ENCODE measurements around the gene ANKRD12. TPM values are rescaled to one million over a fixed set of nuclear protein-coding genes. Genes with fewer than 3 reads are reported as not detected.

ANKRD12 gene
- polyA plus RNA-seq, 1 donor from 2014 or later, result 32.3 TPM

- H4K20me1 ChIP-seq (ENCODE audit: insufficient read depth), result no peaks in the 10 kb centered on the region
- no peaks in the 10 kb centered on the region for H3K9me3 ChIP-seq (ENCODE audit: low read length)
- peaks cover 64% of the 10 kb centered on the region for H3K79me2 ChIP-seq (replicated peaks; ENCODE audit: insufficient read depth, low read length)
- no peaks in the 10 kb centered on the region for H3F3A ChIP-seq (ENCODE audit: insufficient read depth, low read length, poor library complexity, severe bottlenecking)
- TF ChIP-seq SMC3 (conservative IDR thresholded peaks at IDR 0.05; ENCODE audit: poor library complexity), result no peak
- no peak for TF ChIP-seq MXI1 (conservative IDR thresholded peaks at IDR 0.05; ENCODE audit: poor library complexity, severe bottlenecking)
- no peak for TF ChIP-seq POLR2AphosphoS5 (IDR thresholded peaks at IDR 0.05)
- TF ChIP-seq EP300 (conservative IDR thresholded peaks at IDR 0.05; ENCODE audit: poor library complexity, severe bottlenecking), result no peak
- TF ChIP-seq TAF1 (IDR thresholded peaks at IDR 0.05; ENCODE audit: low read depth), result no peak
- no peak for TF ChIP-seq RAD21 (conservative IDR thresholded peaks at IDR 0.05)
- TF ChIP-seq, protein P1, sequence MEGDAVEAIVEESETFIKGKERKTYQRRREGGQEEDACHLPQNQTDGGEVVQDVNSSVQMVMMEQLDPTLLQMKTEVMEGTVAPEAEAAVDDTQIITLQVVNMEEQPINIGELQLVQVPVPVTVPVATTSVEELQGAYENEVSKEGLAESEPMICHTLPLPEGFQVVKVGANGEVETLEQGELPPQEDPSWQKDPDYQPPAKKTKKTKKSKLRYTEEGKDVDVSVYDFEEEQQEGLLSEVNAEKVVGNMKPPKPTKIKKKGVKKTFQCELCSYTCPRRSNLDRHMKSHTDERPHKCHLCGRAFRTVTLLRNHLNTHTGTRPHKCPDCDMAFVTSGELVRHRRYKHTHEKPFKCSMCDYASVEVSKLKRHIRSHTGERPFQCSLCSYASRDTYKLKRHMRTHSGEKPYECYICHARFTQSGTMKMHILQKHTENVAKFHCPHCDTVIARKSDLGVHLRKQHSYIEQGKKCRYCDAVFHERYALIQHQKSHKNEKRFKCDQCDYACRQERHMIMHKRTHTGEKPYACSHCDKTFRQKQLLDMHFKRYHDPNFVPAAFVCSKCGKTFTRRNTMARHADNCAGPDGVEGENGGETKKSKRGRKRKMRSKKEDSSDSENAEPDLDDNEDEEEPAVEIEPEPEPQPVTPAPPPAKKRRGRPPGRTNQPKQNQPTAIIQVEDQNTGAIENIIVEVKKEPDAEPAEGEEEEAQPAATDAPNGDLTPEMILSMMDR (IDR thresholded peaks at IDR 0.05; ENCODE audit: poor library complexity, severe bottlenecking), result no peak
- no peak for TF ChIP-seq REST (IDR thresholded peaks at IDR 0.05; ENCODE audit: borderline replicate concordance)
- TF ChIP-seq EZH2 (IDR thresholded peaks at IDR 0.05; ENCODE audit: borderline replicate concordance, insufficient read depth, low read length, poor library complexity, severe bottlenecking), result no peak
- H3K9ac ChIP-seq (ENCODE audit: low read length), result no peak overlapping the region
- H3K9me2 ChIP-seq (ENCODE audit: insufficient read depth, low read length), result no peaks in the 10 kb centered on the region
- no peak overlapping the region for H3K4me2 ChIP-seq (ENCODE audit: low read length)
- H3K27me3 ChIP-seq (ENCODE audit: insufficient read depth, low read depth, low read length), result no peaks in the 10 kb centered on the region
- no peak overlapping the region for H2AFZ ChIP-seq (ENCODE audit: low read depth, low read length)
- no peak overlapping the region for H3K4me3 ChIP-seq (ENCODE audit: low read length)
- H3K27ac ChIP-seq (ENCODE audit: low read length), result no peak overlapping the region
- no peaks in the 10 kb centered on the region for H3K36me3 ChIP-seq (ENCODE audit: insufficient read depth, low read length)
Measured at GRCh38 chr18:9156604-9157249, 20.1 kb downstream of the ANKRD12 start.

DNA sequence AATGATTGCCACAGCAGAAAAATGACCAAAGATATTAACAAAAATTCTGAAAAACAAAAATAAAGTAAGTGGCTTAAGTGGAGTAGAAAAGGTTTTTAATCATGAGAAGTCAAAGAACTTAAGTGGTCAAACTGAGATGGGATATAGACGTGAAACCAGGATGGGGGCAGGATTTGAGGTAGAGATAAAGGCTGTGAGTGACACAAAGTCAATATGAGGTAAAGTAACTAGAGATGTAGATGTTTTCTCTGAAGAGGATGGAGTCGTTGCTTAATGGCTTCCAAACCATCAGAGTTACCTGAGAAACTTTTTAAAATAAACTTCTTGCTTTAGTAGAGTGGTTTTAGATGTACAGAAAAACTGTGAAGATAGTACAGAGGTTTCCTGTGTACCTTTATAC lies 21.2 kb downstream of the ANKRD12 start:
- Histone ChIP-seq H3K36me3 (ENCODE audit: insufficient read depth, low read length) (no peaks in the 10 kb centered on the region), H3K9ac (ENCODE audit: low read length) (no peak overlapping the region), H3K9me2 (ENCODE audit: insufficient read depth, low read length) (no peaks in the 10 kb centered on the region), H4K20me1 (ENCODE audit: insufficient read depth) (no peaks in the 10 kb centered on the region), H3K79me2 (replicated peaks; ENCODE audit: insufficient read depth, low read length) (peaks cover 55% of the 10 kb centered on the region), H3K4me3 (ENCODE audit: low read length) (no peak overlapping the region), H3K9me3 (ENCODE audit: low read length) (no peaks in the 10 kb centered on the region), H3K27ac (ENCODE audit: low read length) (no peak overlapping the region), H3K27me3 (ENCODE audit: insufficient read depth, low read depth, low read length) (no peaks in the 10 kb centered on the region), H2AFZ (ENCODE audit: low read depth, low read length) (no peak overlapping the region), H3K4me2 (ENCODE audit: low read length) (no peak overlapping the region), H3F3A (ENCODE audit: insufficient read depth, low read length, poor library complexity, severe bottlenecking) (no peaks in the 10 kb centered on the region)
- no peak for TF ChIP-seq EP300 (conservative IDR thresholded peaks at IDR 0.05; ENCODE audit: poor library complexity, severe bottlenecking)
- TF ChIP-seq REST (IDR thresholded peaks at IDR 0.05; ENCODE audit: borderline replicate concordance), result no peak
- TF ChIP-seq POLR2AphosphoS5 (IDR thresholded peaks at IDR 0.05), result no peak
- TF ChIP-seq RAD21 (conservative IDR thresholded peaks at IDR 0.05), result no peak
- TF ChIP-seq, protein P1 (IDR thresholded peaks at IDR 0.05; ENCODE audit: poor library complexity, severe bottlenecking), result no peak
- TF ChIP-seq MXI1 (conservative IDR thresholded peaks at IDR 0.05; ENCODE audit: poor library complexity, severe bottlenecking), result no peak
- TF ChIP-seq TAF1 (IDR thresholded peaks at IDR 0.05; ENCODE audit: low read depth), result no peak

All from neural cell (in vitro differentiated cells).